HFF-Myc (cell line): ENCODE results near the gene NT5DC4.
"Not testable (repeated sequence)": the region's sequence is repeated elsewhere in the genome, so short reads cannot be mapped to it uniquely, and the experiment has no call there.

Experiments
- DNase-seq: peaks from one replicate; pipeline ENCODE4 v3.0.0-alpha.2; 2011; ENCODE audit warnings: low read depth; ENCODE audit errors: extremely low read depth
- H3K4me3 ChIP-seq: replicated peaks from 2 replicates; pipeline ENCODE4 v1.5.1; 2011; ENCODE audit warnings: low read depth, mild to moderate bottlenecking, control low read depth, low read length
- CTCF ChIP-seq: IDR thresholded peaks from 2 replicates; pipeline ENCODE4 v1.5.1; 2012; ENCODE audit warnings: mild to moderate bottlenecking, low read depth, low read length, control low read depth; ENCODE audit errors: missing control alignments

The NT5DC4 gene

GRCh38 chr2:112714331-112714730 lies 6.5 kb upstream of the NT5DC4 start:
- DNase-seq, result no peak
- TF ChIP-seq CTCF, result no peak
- no peak overlapping the region for H3K4me3 ChIP-seq

GRCh38 chr2:112714836-112715631 lies 5.8 kb upstream of the NT5DC4 start:
- no peak for TF ChIP-seq CTCF
- no peak overlapping the region for H3K4me3 ChIP-seq
- DNase-seq, result no peak

GRCh38 chr2:112716094-112716493 lies 4.7 kb upstream of the NT5DC4 start:
- DNase-seq, result not testable (repeated sequence)

GRCh38 chr2:112716826-112717352 lies 3.9 kb upstream of the NT5DC4 start:
- not testable (repeated sequence) for DNase-seq, H3K4me3 ChIP-seq

More at GRCh38 chr2:112716094-112716493, 4.7 kb upstream of the NT5DC4 start:
- not testable (repeated sequence) for H3K4me3 ChIP-seq

- H3K4me3 ChIP-seq, result no peak overlapping the region
- TF ChIP-seq CTCF, result no peak
- no peak for DNase-seq
Observed at GRCh38 chr2:112718863-112719370, 1.9 kb upstream of the NT5DC4 start.

- TF ChIP-seq CTCF, result no peak
- H3K4me3 ChIP-seq, result no peak overlapping the region
- no peak for DNase-seq
Observed at GRCh38 chr2:112721819-112722522, 1.2 kb downstream of the NT5DC4 start.

- H3K4me3 ChIP-seq, result no peak overlapping the region
- no peak for TF ChIP-seq CTCF
- DNase-seq, result no peak
Observed at GRCh38 chr2:112722816-112723546, 2.2 kb downstream of the NT5DC4 start.
